HEK293T (cell line): ENCODE results near the gene APOBEC3A.
"Not testable (repeated sequence)": the region's sequence is repeated elsewhere in the genome, so short reads cannot be mapped to it uniquely, and the experiment has no call there.

Source experiments
- BHLHE40 ChIP-seq: fragments of 450-650 bp; IDR thresholded peaks from 2 replicates; pipeline ENCODE4 v1.6.1; 2016; ENCODE audit warnings: mild to moderate bottlenecking, moderate library complexity, borderline replicate concordance
- ELF4 ChIP-seq: fragments of 450-650 bp; IDR thresholded peaks from 2 replicates; pipeline ENCODE4 v1.6.1; 2017; ENCODE audit warnings: antibody characterized with exemption
- HDGF ChIP-seq: fragments of 450-650 bp; IDR thresholded peaks from 2 replicates; pipeline ENCODE4 v1.6.1; 2017; ENCODE audit warnings: antibody characterized with exemption, borderline replicate concordance
- LEF1 ChIP-seq: fragments of 450-650 bp; IDR thresholded peaks from 2 replicates; pipeline ENCODE4 v1.6.1; 2017; ENCODE audit warnings: mild to moderate bottlenecking, borderline replicate concordance
- NFRKB ChIP-seq: fragments of 450-650 bp; IDR thresholded peaks from 2 replicates; pipeline ENCODE4 v1.6.1; 2016; ENCODE audit warnings: mild to moderate bottlenecking, moderate library complexity
- SUZ12 ChIP-seq: fragments of 450-650 bp; IDR thresholded peaks from 2 replicates; pipeline ENCODE4 v1.6.1; 2016; ENCODE audit warnings: mild to moderate bottlenecking
- TARDBP ChIP-seq: fragments of 450-650 bp; IDR thresholded peaks from 2 replicates; pipeline ENCODE4 v1.6.1; 2016

GRCh38 chr22:38958651-38958943 lies 1.2 kb downstream of the APOBEC3A start:
- TF ChIP-seq HDGF, NFRKB, BHLHE40, ELF4, TARDBP, SUZ12, LEF1: not testable (repeated sequence)
